Ishikawa (cell line): ENCODE data around the gene GPR137B.

ENCODE experiments used
- CEBPB ChIP-seq: IDR thresholded peaks from 2 replicates; pipeline ENCODE4 v1.6.1; 2012
- CREB1 ChIP-seq: IDR thresholded peaks from 2 replicates; pipeline ENCODE4 v1.6.1; 2012; ENCODE audit warnings: low read depth
- EGR1 ChIP-seq: IDR thresholded peaks from 2 replicates; pipeline ENCODE4 v1.6.1; 2012
- EP300 ChIP-seq: IDR thresholded peaks from 2 replicates; pipeline ENCODE4 v1.6.1; 2012; ENCODE audit warnings: borderline replicate concordance
- FOXM1 ChIP-seq: IDR thresholded peaks from 2 replicates; pipeline ENCODE4 v1.6.1; 2012; ENCODE audit warnings: low read depth, borderline replicate concordance
- MAX ChIP-seq: IDR thresholded peaks from 2 replicates; pipeline ENCODE4 v1.6.1; 2012
- NFIC ChIP-seq: IDR thresholded peaks from 2 replicates; pipeline ENCODE4 v1.6.1; 2012
- RAD21 ChIP-seq: IDR thresholded peaks from 2 replicates; pipeline ENCODE4 v1.6.1; 2012; ENCODE audit warnings: low read depth
- TAF1 ChIP-seq: IDR thresholded peaks from 2 replicates; pipeline ENCODE4 v1.6.1; 2012; ENCODE audit warnings: low read depth, mild to moderate bottlenecking
- TCF12 ChIP-seq: IDR thresholded peaks from 2 replicates; pipeline ENCODE4 v1.6.1; 2012; ENCODE audit warnings: low read depth
- TEAD4 ChIP-seq: IDR thresholded peaks from 2 replicates; pipeline ENCODE4 v1.6.1; 2012
- YY1 ChIP-seq: IDR thresholded peaks from 2 replicates; pipeline ENCODE4 v1.6.1; 2012; ENCODE audit warnings: low read depth
- ZBTB7A ChIP-seq: IDR thresholded peaks from 2 replicates; pipeline ENCODE4 v1.6.1; 2012; ENCODE audit warnings: low read depth
- TF ChIP-seq, protein P1 (sequence below): IDR thresholded peaks from 2 replicates; pipeline ENCODE4 v1.6.1; 2012
- TF ChIP-seq, protein P2 (sequence below): IDR thresholded peaks from 2 replicates; pipeline ENCODE4 v1.6.1; 2012; ENCODE audit warnings: low read depth, mild to moderate bottlenecking

GPR137B gene

DNA sequence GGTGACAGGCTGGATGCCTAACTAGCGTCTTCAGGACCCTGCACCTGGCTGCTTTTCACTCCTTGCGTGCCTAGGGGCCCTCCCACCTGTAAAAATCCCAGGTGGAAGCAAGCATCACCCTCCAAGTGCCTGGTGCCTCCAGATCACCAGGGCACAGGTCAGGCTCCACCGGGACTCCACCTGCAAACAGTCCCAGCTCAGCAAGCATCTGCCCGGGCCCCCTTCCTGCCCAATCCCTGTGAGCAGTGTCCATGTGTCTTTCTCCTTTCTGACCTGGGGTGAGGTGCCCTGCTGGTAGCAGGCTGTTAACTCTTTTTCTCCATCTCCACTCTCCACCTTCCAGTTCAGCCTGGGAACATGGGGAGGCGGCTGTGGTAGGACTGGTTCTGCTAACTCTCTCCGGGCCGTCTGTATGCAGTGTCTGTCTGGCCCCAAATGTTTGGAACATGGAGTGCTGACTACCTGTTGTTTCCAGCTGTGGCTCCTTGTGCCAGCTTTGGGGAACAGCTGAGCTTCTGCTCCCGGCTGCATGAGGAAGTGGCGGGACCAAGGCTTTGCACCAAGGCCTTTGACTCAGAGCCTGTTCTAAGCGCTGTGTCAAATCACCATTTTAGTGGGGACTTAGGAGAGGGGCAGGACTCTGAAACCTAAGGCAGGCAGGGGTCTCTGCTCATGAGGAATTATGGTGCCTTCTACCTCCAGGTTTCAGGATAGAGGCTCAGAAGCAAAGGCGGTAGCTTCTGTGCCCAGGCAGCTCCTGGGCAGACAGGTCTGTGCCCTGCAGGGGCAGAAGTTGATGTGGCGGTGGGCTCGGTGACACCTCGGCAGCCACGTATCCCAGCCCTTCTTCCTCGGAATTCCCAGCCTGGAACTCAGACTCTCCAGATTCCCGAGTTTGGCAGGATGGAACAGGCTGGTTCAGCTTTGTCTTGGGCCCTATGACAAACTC lies 5.5 kb downstream of the GPR137B start:
- no peak for TF ChIP-seq YY1
- TF ChIP-seq NFIC, result no peak
- TF ChIP-seq ZBTB7A, result no peak
- no peak for TF ChIP-seq MAX
- no peak for TF ChIP-seq CREB1

- no peak for TF ChIP-seq EGR1
- TF ChIP-seq ZBTB7A, result no peak
- TF ChIP-seq CREB1, result no peak
- no peak for TF ChIP-seq TEAD4
- TF ChIP-seq NFIC, result no peak
- TF ChIP-seq, protein P1, sequence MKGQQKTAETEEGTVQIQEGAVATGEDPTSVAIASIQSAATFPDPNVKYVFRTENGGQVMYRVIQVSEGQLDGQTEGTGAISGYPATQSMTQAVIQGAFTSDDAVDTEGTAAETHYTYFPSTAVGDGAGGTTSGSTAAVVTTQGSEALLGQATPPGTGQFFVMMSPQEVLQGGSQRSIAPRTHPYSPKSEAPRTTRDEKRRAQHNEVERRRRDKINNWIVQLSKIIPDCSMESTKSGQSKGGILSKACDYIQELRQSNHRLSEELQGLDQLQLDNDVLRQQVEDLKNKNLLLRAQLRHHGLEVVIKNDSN, result no peak
- TF ChIP-seq, protein P2, sequence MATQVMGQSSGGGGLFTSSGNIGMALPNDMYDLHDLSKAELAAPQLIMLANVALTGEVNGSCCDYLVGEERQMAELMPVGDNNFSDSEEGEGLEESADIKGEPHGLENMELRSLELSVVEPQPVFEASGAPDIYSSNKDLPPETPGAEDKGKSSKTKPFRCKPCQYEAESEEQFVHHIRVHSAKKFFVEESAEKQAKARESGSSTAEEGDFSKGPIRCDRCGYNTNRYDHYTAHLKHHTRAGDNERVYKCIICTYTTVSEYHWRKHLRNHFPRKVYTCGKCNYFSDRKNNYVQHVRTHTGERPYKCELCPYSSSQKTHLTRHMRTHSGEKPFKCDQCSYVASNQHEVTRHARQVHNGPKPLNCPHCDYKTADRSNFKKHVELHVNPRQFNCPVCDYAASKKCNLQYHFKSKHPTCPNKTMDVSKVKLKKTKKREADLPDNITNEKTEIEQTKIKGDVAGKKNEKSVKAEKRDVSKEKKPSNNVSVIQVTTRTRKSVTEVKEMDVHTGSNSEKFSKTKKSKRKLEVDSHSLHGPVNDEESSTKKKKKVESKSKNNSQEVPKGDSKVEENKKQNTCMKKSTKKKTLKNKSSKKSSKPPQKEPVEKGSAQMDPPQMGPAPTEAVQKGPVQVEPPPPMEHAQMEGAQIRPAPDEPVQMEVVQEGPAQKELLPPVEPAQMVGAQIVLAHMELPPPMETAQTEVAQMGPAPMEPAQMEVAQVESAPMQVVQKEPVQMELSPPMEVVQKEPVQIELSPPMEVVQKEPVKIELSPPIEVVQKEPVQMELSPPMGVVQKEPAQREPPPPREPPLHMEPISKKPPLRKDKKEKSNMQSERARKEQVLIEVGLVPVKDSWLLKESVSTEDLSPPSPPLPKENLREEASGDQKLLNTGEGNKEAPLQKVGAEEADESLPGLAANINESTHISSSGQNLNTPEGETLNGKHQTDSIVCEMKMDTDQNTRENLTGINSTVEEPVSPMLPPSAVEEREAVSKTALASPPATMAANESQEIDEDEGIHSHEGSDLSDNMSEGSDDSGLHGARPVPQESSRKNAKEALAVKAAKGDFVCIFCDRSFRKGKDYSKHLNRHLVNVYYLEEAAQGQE, result no peak
- TF ChIP-seq EP300, result no peak
- TF ChIP-seq RAD21, result no peak
- TF ChIP-seq FOXM1, result no peak
- no peak for TF ChIP-seq CEBPB
- TF ChIP-seq TCF12, result no peak
- no peak for TF ChIP-seq YY1
- no peak for TF ChIP-seq MAX
- no peak for TF ChIP-seq TAF1
These were observed 6.1 kb downstream of the GPR137B start for GRCh38 chr1:236148470-236148845.

- no peak for TF ChIP-seq CREB1
- TF ChIP-seq YY1, result no peak
These were observed 6.8 kb downstream of the GPR137B start for GRCh38 chr1:236149003-236149595.

GRCh38 chr1:236149696-236150228 lies 7.4 kb downstream of the GPR137B start:
- no peak for TF ChIP-seq MAX
- no peak for TF ChIP-seq YY1
- TF ChIP-seq ZBTB7A, result no peak
- TF ChIP-seq, protein P2, result no peak

DNA sequence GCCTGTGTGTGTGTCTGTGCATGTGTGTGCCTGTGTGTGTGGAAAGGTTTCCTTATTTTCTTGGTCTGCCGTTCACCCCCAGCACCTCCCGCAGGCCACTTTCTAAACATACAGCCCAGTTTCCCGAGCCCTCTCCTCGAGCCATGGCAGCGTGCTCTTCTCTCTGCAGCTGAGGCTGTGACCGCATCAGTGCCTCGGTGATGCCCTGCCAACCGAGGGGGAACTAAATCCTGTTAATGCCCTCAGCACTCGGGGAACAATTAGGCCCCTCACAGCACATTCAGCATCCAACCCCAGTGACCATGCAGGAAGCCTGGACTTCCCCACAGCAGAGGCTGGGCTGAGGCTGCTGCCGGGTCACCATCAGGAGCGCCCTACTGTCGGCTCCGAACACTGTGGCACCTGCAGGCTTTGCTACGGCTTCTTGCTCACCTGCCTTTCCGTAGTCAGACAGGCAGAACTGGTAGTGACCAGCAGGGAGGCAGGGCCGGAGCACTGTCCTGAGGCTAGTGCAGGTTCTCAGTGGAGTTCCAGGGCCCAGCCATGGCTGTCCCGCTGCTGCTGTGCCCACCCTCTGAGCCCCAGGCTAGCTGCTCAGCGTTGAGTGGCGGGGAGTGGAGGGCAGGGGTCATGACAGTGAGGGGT lies 8.1 kb downstream of the GPR137B start:
- TF ChIP-seq EGR1 (no peak), MAX (no peak), TEAD4 (no peak), RAD21 (no peak), EP300 (no peak), CREB1 (no peak), TCF12 (no peak), NFIC (no peak), TAF1 (no peak), FOXM1 (no peak), ZBTB7A (no peak)
- TF ChIP-seq, protein P2, result no peak
- TF ChIP-seq, protein P1, result no peak
